HCT116 (cell line): ENCODE results near the gene CSNK2A1.
A peak's percentile ranks its signal among the peaks of the same experiment; 100 is the strongest.

Experiments
- CEBPB ChIP-seq: IDR thresholded peaks from 2 replicates; pipeline ENCODE4 v1.6.1; 2012; ENCODE audit warnings: low read depth
- EZH2 ChIP-seq: fragments of 200-600 bp; sonication (generic); IDR thresholded peaks from 2 replicates; pipeline ENCODE4 v1.6.1; 2017; ENCODE audit warnings: antibody characterized with exemption, mixed run types
- TF ChIP-seq, protein P1 (sequence below): IDR thresholded peaks from 2 replicates; pipeline ENCODE4 v1.6.1; 2012; ENCODE audit warnings: low read depth
- TF ChIP-seq, protein P2 (sequence below), 3 experiments: fragments of 200-600 bp in 1 of 3; sonication (generic) in 1 of 3; IDR thresholded peaks in 2 of 3; conservative IDR thresholded peaks in 1 of 3; 2 replicates each; pipeline ENCODE4 v1.5.1; 2012 to 2017; ENCODE audit warnings: low read depth in 2 of 3, low read length in 2 of 3, antibody characterized with exemption in 1 of 3, borderline replicate concordance in 1 of 3, control low read depth in 1 of 3, mild to moderate bottlenecking in 1 of 3, mixed read lengths in 1 of 3, mixed run types in 1 of 3, moderate library complexity in 1 of 3; ENCODE audit not compliant: insufficient read depth in 1 of 3
- TF ChIP-seq, protein P3 (sequence below): IDR thresholded peaks from 2 replicates; pipeline ENCODE4 v1.6.1; 2011; ENCODE audit warnings: mild to moderate bottlenecking, low read length, moderate library complexity; ENCODE audit not compliant: insufficient replicate concordance; ENCODE audit errors: extremely low read depth

DNA sequence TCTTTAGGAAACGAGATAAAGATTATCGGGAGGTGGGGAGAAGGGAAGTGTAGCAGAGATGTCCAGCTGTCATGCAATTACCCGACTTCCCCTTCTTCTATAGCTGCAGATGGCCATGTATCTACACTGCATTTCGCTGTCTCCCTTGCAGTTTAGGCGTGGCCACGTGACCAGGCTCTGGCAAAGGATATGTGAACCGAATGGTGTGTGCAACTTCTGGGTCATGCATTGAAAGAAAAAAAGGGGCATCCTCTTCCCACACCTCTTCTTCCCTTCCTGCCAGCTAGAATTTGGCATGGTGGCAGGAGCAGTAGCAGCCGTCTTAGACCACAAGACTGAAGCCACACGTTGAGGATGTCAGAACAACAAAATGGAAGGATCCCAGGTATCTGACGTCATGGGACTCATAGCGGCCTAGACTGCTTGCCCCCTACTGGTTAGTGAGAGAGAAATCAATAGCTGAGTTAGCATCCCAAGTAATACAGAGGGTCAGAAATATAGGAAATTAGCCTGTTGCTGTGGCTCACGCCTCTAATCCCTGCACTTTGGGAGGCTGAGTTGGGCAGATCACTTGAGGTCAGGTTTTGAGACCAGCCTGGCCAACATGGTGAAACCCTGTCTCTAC is 33.7 kb upstream of the CSNK2A1 start:
- TF ChIP-seq, protein P1, sequence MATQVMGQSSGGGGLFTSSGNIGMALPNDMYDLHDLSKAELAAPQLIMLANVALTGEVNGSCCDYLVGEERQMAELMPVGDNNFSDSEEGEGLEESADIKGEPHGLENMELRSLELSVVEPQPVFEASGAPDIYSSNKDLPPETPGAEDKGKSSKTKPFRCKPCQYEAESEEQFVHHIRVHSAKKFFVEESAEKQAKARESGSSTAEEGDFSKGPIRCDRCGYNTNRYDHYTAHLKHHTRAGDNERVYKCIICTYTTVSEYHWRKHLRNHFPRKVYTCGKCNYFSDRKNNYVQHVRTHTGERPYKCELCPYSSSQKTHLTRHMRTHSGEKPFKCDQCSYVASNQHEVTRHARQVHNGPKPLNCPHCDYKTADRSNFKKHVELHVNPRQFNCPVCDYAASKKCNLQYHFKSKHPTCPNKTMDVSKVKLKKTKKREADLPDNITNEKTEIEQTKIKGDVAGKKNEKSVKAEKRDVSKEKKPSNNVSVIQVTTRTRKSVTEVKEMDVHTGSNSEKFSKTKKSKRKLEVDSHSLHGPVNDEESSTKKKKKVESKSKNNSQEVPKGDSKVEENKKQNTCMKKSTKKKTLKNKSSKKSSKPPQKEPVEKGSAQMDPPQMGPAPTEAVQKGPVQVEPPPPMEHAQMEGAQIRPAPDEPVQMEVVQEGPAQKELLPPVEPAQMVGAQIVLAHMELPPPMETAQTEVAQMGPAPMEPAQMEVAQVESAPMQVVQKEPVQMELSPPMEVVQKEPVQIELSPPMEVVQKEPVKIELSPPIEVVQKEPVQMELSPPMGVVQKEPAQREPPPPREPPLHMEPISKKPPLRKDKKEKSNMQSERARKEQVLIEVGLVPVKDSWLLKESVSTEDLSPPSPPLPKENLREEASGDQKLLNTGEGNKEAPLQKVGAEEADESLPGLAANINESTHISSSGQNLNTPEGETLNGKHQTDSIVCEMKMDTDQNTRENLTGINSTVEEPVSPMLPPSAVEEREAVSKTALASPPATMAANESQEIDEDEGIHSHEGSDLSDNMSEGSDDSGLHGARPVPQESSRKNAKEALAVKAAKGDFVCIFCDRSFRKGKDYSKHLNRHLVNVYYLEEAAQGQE: no peak
- no peak for TF ChIP-seq EZH2
- no peak for TF ChIP-seq CEBPB
- TF ChIP-seq, protein P2, sequence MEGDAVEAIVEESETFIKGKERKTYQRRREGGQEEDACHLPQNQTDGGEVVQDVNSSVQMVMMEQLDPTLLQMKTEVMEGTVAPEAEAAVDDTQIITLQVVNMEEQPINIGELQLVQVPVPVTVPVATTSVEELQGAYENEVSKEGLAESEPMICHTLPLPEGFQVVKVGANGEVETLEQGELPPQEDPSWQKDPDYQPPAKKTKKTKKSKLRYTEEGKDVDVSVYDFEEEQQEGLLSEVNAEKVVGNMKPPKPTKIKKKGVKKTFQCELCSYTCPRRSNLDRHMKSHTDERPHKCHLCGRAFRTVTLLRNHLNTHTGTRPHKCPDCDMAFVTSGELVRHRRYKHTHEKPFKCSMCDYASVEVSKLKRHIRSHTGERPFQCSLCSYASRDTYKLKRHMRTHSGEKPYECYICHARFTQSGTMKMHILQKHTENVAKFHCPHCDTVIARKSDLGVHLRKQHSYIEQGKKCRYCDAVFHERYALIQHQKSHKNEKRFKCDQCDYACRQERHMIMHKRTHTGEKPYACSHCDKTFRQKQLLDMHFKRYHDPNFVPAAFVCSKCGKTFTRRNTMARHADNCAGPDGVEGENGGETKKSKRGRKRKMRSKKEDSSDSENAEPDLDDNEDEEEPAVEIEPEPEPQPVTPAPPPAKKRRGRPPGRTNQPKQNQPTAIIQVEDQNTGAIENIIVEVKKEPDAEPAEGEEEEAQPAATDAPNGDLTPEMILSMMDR (IDR thresholded peaks at IDR 0.05 in 2 of 3, conservative IDR thresholded peaks at IDR 0.05 in 1 of 3; ENCODE audit: borderline replicate concordance in 1 of 3, insufficient read depth in 1 of 3, low read depth in 2 of 3, low read length in 2 of 3): peak; percentile 26 to 78 (median 67); a peak in 5 of 6 replicates
- TF ChIP-seq, protein P3, sequence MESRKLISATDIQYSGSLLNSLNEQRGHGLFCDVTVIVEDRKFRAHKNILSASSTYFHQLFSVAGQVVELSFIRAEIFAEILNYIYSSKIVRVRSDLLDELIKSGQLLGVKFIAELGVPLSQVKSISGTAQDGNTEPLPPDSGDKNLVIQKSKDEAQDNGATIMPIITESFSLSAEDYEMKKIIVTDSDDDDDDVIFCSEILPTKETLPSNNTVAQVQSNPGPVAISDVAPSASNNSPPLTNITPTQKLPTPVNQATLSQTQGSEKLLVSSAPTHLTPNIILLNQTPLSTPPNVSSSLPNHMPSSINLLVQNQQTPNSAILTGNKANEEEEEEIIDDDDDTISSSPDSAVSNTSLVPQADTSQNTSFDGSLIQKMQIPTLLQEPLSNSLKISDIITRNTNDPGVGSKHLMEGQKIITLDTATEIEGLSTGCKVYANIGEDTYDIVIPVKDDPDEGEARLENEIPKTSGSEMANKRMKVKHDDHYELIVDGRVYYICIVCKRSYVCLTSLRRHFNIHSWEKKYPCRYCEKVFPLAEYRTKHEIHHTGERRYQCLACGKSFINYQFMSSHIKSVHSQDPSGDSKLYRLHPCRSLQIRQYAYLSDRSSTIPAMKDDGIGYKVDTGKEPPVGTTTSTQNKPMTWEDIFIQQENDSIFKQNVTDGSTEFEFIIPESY: no peak
